ENCODE results near the gene ZNF746. TPM values are rescaled to one million over a fixed set of nuclear protein-coding genes. Genes with fewer than 3 reads are reported as not detected.

The ZNF746 gene
- total and polyA plus RNA-seq, 2 of the 13 experiments (the other 11 are each of a cell fraction or from before 2014, with no cell fraction given): 3.8 to 8.1 TPM

GRCh38 chr7:149479568-149479967, 18.0 kb downstream of the ZNF746 start (continued):
- TF ChIP-seq ZBED4 (CRISPR knock-in tag; IDR thresholded peaks at IDR 0.05; ENCODE audit: borderline replicate concordance) (no peak), SOX13 (IDR thresholded peaks at IDR 0.05) (no peak), SOX13 (CRISPR knock-in tag; conservative IDR thresholded peaks at IDR 0.05 in 1 of 2, IDR thresholded peaks at IDR 0.05 in 1 of 2) (no peak), MAFK (conservative IDR thresholded peaks at IDR 0.05 in 1 of 2, IDR thresholded peaks at IDR 0.05 in 1 of 2; ENCODE audit: low read length in 2 of 2) (peak; percentile 57 to 64), ZFP82 (CRISPR knock-in tag; IDR thresholded peaks at IDR 0.05; ENCODE audit: borderline replicate concordance) (no peak), RERE (CRISPR knock-in tag; IDR thresholded peaks at IDR 0.05; ENCODE audit: low read depth) (no peak), CENPT (CRISPR knock-in tag; IDR thresholded peaks at IDR 0.05; ENCODE audit: low read depth) (no peak), ZNF225 (CRISPR knock-in tag; IDR thresholded peaks at IDR 0.05) (no peak)
